PFSK-1 (cell line): ENCODE data around the gene CEBPZOS.

Experiments
- POLR2AphosphoS5 ChIP-seq: IDR thresholded peaks from 2 replicates; pipeline ENCODE4 v1.6.1; 2012; ENCODE audit warnings: low read depth, mild to moderate bottlenecking, control low read depth, low read length, moderate library complexity
- REST ChIP-seq, 2 experiments: IDR thresholded peaks; 2 replicates each; pipeline versions ENCODE4 v1.6.1 to v1.8.0; 2011 to 2012; ENCODE audit warnings: low read depth in 2 of 2, low read length in 2 of 2, control low read depth in 1 of 2, inconsistent platforms in 1 of 2, mild to moderate bottlenecking in 1 of 2, moderate library complexity in 1 of 2; ENCODE audit not compliant: insufficient read depth in 1 of 2
- TAF1 ChIP-seq: IDR thresholded peaks from 2 replicates; pipeline ENCODE4 v1.6.1; 2012; ENCODE audit warnings: low read length, control low read depth, borderline replicate concordance; ENCODE audit not compliant: insufficient read depth

- TF ChIP-seq POLR2AphosphoS5 (no peak), TAF1 (no peak), REST (IDR thresholded peaks at IDR 0.05; ENCODE audit: insufficient read depth in 1 of 2, low read depth in 2 of 2, low read length in 2 of 2) (no peak)
These were observed 43.1 kb upstream of the CEBPZOS start for GRCh38 chr2:37153224-37153623.
